GM23248 (cell line): Measurements from ENCODE around the gene RASA3.

Source experiments
- EZH2 ChIP-seq: fragments of 200-600 bp; sonication (generic); IDR thresholded peaks from 2 replicates; pipeline ENCODE4 v1.6.1; 2018; ENCODE audit warnings: antibody characterized with exemption, mild to moderate bottlenecking; ENCODE audit not compliant: insufficient read depth, poor library complexity, severe bottlenecking
- EZH2phosphoT487 ChIP-seq: fragments of 200-600 bp; sonication (generic); IDR thresholded peaks from 2 replicates; pipeline ENCODE4 v1.6.1; 2018; ENCODE audit warnings: antibody characterized with exemption, moderate library complexity, mild to moderate bottlenecking, low read depth; ENCODE audit not compliant: insufficient read depth

DNA sequence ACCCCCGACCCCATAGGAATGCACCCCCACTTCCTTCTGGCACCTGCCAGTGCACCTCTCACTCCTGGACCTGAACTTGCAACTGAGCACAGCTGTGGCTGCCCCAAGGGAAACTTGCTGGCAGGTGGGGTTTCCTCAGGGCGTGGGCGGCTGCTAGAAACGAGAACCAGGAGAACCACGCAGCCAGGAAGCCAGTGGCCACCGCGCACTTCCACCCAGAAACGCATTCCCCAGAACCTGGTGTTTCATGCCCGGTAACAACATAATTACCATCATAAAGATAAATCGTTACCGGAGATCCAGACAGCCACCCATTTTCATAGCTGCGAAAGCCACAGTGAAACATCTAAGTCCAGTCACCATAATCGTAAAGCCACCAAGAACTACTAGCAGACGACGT lies 83.4 kb downstream of the RASA3 start:
- TF ChIP-seq EZH2phosphoT487 (no peak), EZH2 (no peak)
